HUES6 (cell line): ENCODE results near the gene A1BG.

Experiments used
- H3K27ac ChIP-seq: 2 replicates; pipeline ENCODE4 v1.7.0; 2013; ENCODE audit warnings: low read depth, mild to moderate bottlenecking, low read length, inconsistent platforms
- H3K27me3 ChIP-seq: 2 replicates; pipeline ENCODE4 v1.6.1; 2013; ENCODE audit warnings: low read length; ENCODE audit not compliant: control insufficient read depth, insufficient read depth
- H3K36me3 ChIP-seq: 2 replicates; pipeline ENCODE4 v1.6.1; 2013; ENCODE audit warnings: low read length; ENCODE audit not compliant: control insufficient read depth, insufficient read depth
- H3K4me1 ChIP-seq: 2 replicates; pipeline ENCODE4 v1.6.1; 2013; ENCODE audit warnings: low read length; ENCODE audit not compliant: control insufficient read depth, insufficient read depth
- H3K4me3 ChIP-seq: 2 replicates; pipeline ENCODE4 v1.5.1; 2013; ENCODE audit warnings: low read depth, low read length
- H3K9ac ChIP-seq: one replicate; pipeline ENCODE4 v1.6.1; 2013; ENCODE audit warnings: mild to moderate bottlenecking, low read length
- H3K9me3 ChIP-seq: 2 replicates; pipeline ENCODE4 v1.6.1; 2013; ENCODE audit warnings: low read depth, low read length; ENCODE audit not compliant: control insufficient read depth, insufficient read depth

The A1BG gene

DNA sequence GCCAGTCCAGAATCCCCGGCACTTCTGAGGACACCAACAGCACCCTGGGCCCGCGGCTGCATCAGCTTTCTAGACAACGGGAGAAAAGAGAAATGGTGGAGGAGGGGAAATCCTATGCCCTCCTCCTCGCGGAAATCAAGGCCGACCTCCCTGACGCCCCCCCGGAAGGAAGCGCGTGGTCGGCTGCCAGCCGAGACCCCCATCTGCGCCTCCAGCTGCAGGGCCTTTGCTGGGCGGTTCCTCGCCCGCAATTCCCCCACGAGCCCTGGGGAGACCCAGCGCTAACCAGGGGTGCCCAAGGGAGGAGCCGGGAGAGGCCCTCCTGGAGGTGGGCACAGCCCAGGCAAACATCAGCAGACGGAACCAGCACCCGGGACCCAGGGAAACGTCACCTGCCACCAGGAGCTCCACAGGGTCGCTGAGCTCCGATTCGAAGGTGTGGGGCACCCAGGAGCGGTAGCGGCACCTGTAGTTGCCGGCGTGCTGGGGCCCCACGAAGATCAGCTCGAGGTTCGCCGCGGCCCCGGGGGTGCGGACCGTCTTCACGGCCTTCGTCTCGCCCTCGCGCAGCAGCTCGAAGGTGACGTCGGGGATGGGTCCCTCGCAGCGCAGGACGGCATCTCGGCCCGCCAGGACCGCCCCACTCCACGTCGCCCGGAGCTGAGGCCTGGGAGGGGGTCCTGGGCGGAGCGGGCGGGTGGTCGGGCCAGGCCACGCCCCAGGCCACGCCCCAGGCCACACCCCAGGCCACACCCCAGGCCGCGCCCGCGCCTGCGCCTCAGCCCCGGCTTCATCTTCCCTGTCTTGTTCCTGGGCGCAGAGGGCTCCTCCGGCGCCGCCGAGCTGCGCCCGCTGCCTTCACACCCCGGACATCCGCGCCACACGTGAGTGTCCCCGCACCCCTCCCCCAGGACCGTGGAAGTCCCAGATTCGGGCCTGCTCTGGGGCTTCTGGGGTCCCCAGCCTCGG is 6.0 kb downstream of the A1BG start:
- Histone ChIP-seq H3K4me3 (peak overlapping the region; percentile 92), H3K9me3 (no peaks in the 10 kb centered on the region), H3K36me3 (no peaks in the 10 kb centered on the region; the same call in 1 of the 2 replicates), H3K27ac (no peak overlapping the region), H3K9ac (peak overlapping the region; percentile 61), H3K4me1 (no peaks in the 10 kb centered on the region), H3K27me3 (peaks cover 9% of the 10 kb centered on the region; the same call in 1 of the 2 replicates)

- no peak overlapping the region for H3K27ac ChIP-seq
Observed at GRCh38 chr19:58345558-58345957, 7.7 kb downstream of the A1BG start.

GRCh38 chr19:58338825-58339558 is 14.3 kb downstream of the A1BG start:
- Histone ChIP-seq H3K4me3 (no peak overlapping the region), H3K27ac (no peak overlapping the region), H3K36me3 (peaks cover 40% of the 10 kb centered on the region), H3K9ac (no peak overlapping the region), H3K27me3 (no peaks in the 10 kb centered on the region), H3K9me3 (peaks cover 3% of the 10 kb centered on the region; the same call in 1 of the 2 replicates), H3K4me1 (no peaks in the 10 kb centered on the region)

More at GRCh38 chr19:58345558-58345957, 7.7 kb downstream of the A1BG start:
- Histone ChIP-seq H3K36me3 (no peaks in the 10 kb centered on the region), H3K9me3 (no peaks in the 10 kb centered on the region), H3K4me3 (no peak overlapping the region), H3K27me3 (peaks cover 9% of the 10 kb centered on the region; the same call in 1 of the 2 replicates), H3K4me1 (no peaks in the 10 kb centered on the region), H3K9ac (no peak overlapping the region)

DNA sequence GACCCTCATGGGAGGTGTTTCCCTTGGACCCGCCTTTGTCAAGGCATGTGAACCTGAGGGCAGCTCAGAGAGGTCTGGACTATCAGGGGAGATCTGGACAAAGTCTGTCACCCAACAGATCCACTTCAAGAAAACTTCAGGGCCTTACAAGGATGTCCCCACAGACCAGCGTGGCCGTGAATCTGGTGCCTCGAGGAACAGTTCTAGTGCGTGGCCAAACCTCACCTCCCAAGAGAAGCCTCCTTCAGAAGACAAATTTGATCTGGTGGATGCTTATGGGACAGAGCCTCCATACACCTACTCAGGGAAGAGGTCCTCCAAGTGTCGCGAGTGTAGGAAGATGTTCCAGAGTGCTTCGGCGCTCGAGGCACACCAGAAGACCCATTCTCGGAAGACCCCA is 15.0 kb downstream of the A1BG start:
- Histone ChIP-seq H3K9me3 (peaks cover 3% of the 10 kb centered on the region; the same call in 1 of the 2 replicates), H3K27ac (no peak overlapping the region), H3K4me3 (no peak overlapping the region), H3K36me3 (peaks cover 40% of the 10 kb centered on the region), H3K4me1 (no peaks in the 10 kb centered on the region), H3K9ac (no peak overlapping the region), H3K27me3 (no peaks in the 10 kb centered on the region)

- Histone ChIP-seq H3K27me3 (no peaks in the 10 kb centered on the region), H3K36me3 (peaks cover 40% of the 10 kb centered on the region), H3K9ac (no peak overlapping the region), H3K9me3 (peaks cover 3% of the 10 kb centered on the region; the same call in 1 of the 2 replicates), H3K27ac (no peak overlapping the region), H3K4me3 (no peak overlapping the region), H3K4me1 (no peaks in the 10 kb centered on the region)
Observed at GRCh38 chr19:58336820-58337219, 16.5 kb downstream of the A1BG start.

DNA sequence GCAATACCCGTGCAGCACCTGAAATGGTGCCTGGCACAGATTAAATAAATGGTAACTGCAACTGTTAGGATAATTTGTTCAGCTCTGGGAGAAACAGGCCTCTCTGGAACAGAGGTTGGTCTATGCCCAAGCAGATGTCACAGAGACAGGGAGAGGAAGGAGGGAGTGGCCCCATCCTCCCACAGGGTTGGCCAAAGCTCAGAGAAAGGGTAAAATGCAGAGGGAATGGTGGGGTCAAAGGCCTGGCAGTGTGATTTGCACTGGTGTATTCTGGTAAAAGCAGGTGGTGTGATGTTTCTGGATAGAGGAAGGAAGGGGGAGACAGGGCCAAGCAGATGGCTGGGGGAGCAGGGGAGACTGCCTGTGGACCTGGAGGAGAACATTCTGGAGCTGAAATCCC is 17.1 kb downstream of the A1BG start:
- Histone ChIP-seq H3K27ac (no peak overlapping the region), H3K4me1 (no peaks in the 10 kb centered on the region), H3K27me3 (no peaks in the 10 kb centered on the region), H3K9ac (no peak overlapping the region), H3K36me3 (peaks cover 40% of the 10 kb centered on the region), H3K9me3 (peaks cover 3% of the 10 kb centered on the region; the same call in 1 of the 2 replicates), H3K4me3 (no peak overlapping the region)

DNA sequence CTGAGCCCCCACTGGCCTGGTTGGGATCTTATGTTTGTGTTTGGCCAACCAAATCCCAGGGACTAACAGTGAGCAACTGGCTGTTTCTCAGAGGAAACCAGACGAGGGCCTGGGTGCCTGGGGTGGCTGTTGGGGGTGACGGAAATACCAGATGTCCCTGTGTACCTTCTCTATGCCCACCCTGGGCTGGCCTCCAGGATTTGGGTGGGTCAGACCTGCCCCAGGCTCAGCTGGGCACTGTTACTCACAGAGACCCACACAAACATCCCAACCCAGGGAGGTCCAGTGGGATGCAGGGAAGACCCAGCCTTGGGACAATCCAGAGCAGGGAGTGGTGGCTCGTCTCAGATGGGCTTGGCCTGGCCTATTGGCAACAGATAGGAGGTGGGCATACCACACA is 17.7 kb downstream of the A1BG start:
- Histone ChIP-seq H3K9ac (no peak overlapping the region), H3K36me3 (peaks cover 40% of the 10 kb centered on the region), H3K4me3 (no peak overlapping the region), H3K27ac (no peak overlapping the region), H3K27me3 (no peaks in the 10 kb centered on the region), H3K9me3 (peaks cover 3% of the 10 kb centered on the region; the same call in 1 of the 2 replicates), H3K4me1 (no peaks in the 10 kb centered on the region)

GRCh38 chr19:58334691-58335249 is 18.5 kb downstream of the A1BG start:
- H3K27me3 ChIP-seq, result no peaks in the 10 kb centered on the region
- no peak overlapping the region for H3K9ac ChIP-seq
- peaks cover 3% of the 10 kb centered on the region; the same call in 1 of the 2 replicates for H3K9me3 ChIP-seq
- H3K36me3 ChIP-seq, result peaks cover 39% of the 10 kb centered on the region
- no peak overlapping the region for H3K27ac ChIP-seq
- H3K4me1 ChIP-seq, result no peaks in the 10 kb centered on the region
- H3K4me3 ChIP-seq, result no peak overlapping the region

DNA sequence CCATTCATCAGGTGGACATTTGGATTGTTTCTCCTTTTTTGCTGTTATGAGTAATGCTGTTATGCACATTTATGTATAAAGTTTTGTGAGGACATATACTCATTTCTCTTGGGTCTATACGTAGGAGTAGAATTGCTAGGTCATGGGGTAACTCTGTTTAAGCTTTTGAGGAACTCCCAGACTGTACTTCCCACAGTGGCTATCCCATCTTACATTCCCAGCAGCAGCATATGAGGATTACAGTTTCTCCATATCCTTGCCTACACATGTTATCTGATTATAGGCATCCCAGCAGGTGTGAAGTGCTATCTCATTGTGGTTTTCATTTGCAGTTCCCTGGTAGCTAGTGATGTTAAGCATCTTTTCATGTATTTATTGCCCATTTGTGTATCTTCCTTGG is 20.6 kb downstream of the A1BG start:
- Histone ChIP-seq H3K9me3 (no peaks in the 10 kb centered on the region), H3K27ac (no peak overlapping the region), H3K9ac (no peak overlapping the region), H3K4me3 (no peak overlapping the region), H3K36me3 (peaks cover 20% of the 10 kb centered on the region), H3K4me1 (no peaks in the 10 kb centered on the region), H3K27me3 (no peaks in the 10 kb centered on the region)

- H3K9me3 ChIP-seq, result no peaks in the 10 kb centered on the region
- no peak overlapping the region for H3K27ac ChIP-seq
- H3K36me3 ChIP-seq, result peaks cover 6% of the 10 kb centered on the region; the same call in 1 of the 2 replicates
- H3K27me3 ChIP-seq, result no peaks in the 10 kb centered on the region
- no peak overlapping the region for H3K9ac ChIP-seq
- no peak overlapping the region for H3K4me3 ChIP-seq
- H3K4me1 ChIP-seq, result no peaks in the 10 kb centered on the region
Observed at GRCh38 chr19:58330458-58330857, 22.8 kb downstream of the A1BG start.
